ENCODE data around the gene OPRD1.

- no peak for TF ChIP-seq POLR2AphosphoS5 (IDR thresholded peaks at IDR 0.05; ENCODE audit: low read depth, low read length)
- TF ChIP-seq TAF1 (IDR thresholded peaks at IDR 0.05; ENCODE audit: borderline replicate concordance, low read depth, low read length), result no peak
These were observed 21.4 kb downstream of the OPRD1 start for GRCh38 chr1:28833381-28833780.
